ENCODE measurements around the gene GK2. TPM values are rescaled to one million over a fixed set of nuclear protein-coding genes. Genes with fewer than 3 reads are reported as not detected.

The GK2 gene
- total and polyA plus RNA-seq, 2 of the 13 experiments (the other 11 are each of a cell fraction or from before 2014, with no cell fraction given), result not detected

- TF ChIP-seq ZBTB2 (CRISPR knock-in tag; IDR thresholded peaks at IDR 0.05; ENCODE audit: low read depth) (no peak), CSRNP2 (CRISPR knock-in tag; conservative IDR thresholded peaks at IDR 0.05; ENCODE audit: low read depth) (no peak), GPBP1L1 (CRISPR knock-in tag; IDR thresholded peaks at IDR 0.05) (no peak), KDM5A (IDR thresholded peaks at IDR 0.05; ENCODE audit: borderline replicate concordance, low read length) (no peak)
Observed at GRCh38 chr4:79408063-79408462, at the start of gene GK2 (continued).

- no peak overlapping the region for H3K27ac ChIP-seq (ENCODE audit: extremely low read length, insufficient read depth, low read length)
- H4K20me1 ChIP-seq (ENCODE audit: insufficient read depth, low read length), result no peaks in the 10 kb centered on the region
- no peak for FAIRE-seq
- no peak overlapping the region for H2AFZ ChIP-seq (ENCODE audit: low read length)
- H3K4me2 ChIP-seq (ENCODE audit: low read depth, low read length), result no peak overlapping the region
- no peaks in the 10 kb centered on the region for H3K9me3 ChIP-seq (ENCODE audit: low read length)
- in situ Hi-C loops (cut with HindIII; ENCODE audit: extremely low pct_ligation_motif_present, low pct_unique_long_range_greater_than_20kb) (no loop called here), intact Hi-C loops (cut with micrococcal nuclease; ENCODE audit: unreplicated experiment) (no loop called here)
- ChIA-PET POLR2A (no interaction called here), CTCF (ENCODE audit: low intra/inter-chr PET ratio, low total read pairs) (no interaction called here)
- no peak overlapping the region for H3K9ac ChIP-seq (ENCODE audit: insufficient read depth, low read depth, low read length)
- WGBS (ENCODE audit: low lambda C conversion rate), result 1% methylated on average over 5 of the region's 5 CpGs
- DNase-seq (ENCODE audit: low spot score), result no peak
- ATAC-seq, result no peak
- H3K4me3 ChIP-seq (replicated peaks in 1 of 3; ENCODE audit: insufficient read depth in 1 of 3, low read depth in 2 of 3, low read length in 3 of 3), result no peak overlapping the region
- no peaks in the 10 kb centered on the region for H3K36me3 ChIP-seq (replicated peaks in 1 of 2; ENCODE audit: control insufficient read depth in 1 of 2, insufficient read depth in 2 of 2, low read length in 2 of 2)
- no peaks in the 10 kb centered on the region for H3K79me2 ChIP-seq (ENCODE audit: insufficient read depth, low read length)
- no peaks in the 10 kb centered on the region for H3K4me1 ChIP-seq (ENCODE audit: insufficient read depth, low read length)
- BruUV-seq (replicated peaks), result no TSS peak
- no peaks in the 10 kb centered on the region for H3K27me3 ChIP-seq (ENCODE audit: control insufficient read depth in 1 of 2, insufficient read depth in 2 of 2, low read length in 2 of 2)
- TF ChIP-seq SP5 (CRISPR knock-in tag; IDR thresholded peaks at IDR 0.05; ENCODE audit: borderline replicate concordance, low read depth), result no peak
- no peak for TF ChIP-seq KLF12 (CRISPR knock-in tag; IDR thresholded peaks at IDR 0.05; ENCODE audit: borderline replicate concordance)
- TF ChIP-seq CBX5 (CRISPR knock-in tag; IDR thresholded peaks at IDR 0.05; ENCODE audit: borderline replicate concordance), result no peak
- TF ChIP-seq ZNF232 (CRISPR knock-in tag; IDR thresholded peaks at IDR 0.05; ENCODE audit: borderline replicate concordance), result no peak
- TF ChIP-seq ATF5 (CRISPR knock-in tag; IDR thresholded peaks at IDR 0.05; ENCODE audit: low read depth), result no peak
- TF ChIP-seq RFXAP (CRISPR knock-in tag; IDR thresholded peaks at IDR 0.05; ENCODE audit: borderline replicate concordance), result no peak
- no peak for TF ChIP-seq HBP1 (CRISPR knock-in tag; IDR thresholded peaks at IDR 0.05; ENCODE audit: low read depth)
- TF ChIP-seq KAT2B (IDR thresholded peaks at IDR 0.05; ENCODE audit: borderline replicate concordance, low read depth, low read length), result no peak
- TF ChIP-seq ZNF205 (CRISPR knock-in tag; IDR thresholded peaks at IDR 0.05), result no peak
- TF ChIP-seq HNRNPUL1 (IDR thresholded peaks at IDR 0.05; ENCODE audit: low read depth, low read length), result no peak
- TF ChIP-seq ZNF639 (CRISPR knock-in tag; conservative IDR thresholded peaks at IDR 0.05), result no peak
- no peak for TF ChIP-seq ZNF510 (CRISPR knock-in tag; IDR thresholded peaks at IDR 0.05; ENCODE audit: low read depth)
Observed at GRCh38 chr4:79455216-79455615, 47.2 kb upstream of the GK2 start.
